ENCODE data around the gene UGT2A1.
"Not testable (repeated sequence)": the region's sequence is repeated elsewhere in the genome, so short reads cannot be mapped to it uniquely, and the experiment has no call there.

The UGT2A1 gene

DNA sequence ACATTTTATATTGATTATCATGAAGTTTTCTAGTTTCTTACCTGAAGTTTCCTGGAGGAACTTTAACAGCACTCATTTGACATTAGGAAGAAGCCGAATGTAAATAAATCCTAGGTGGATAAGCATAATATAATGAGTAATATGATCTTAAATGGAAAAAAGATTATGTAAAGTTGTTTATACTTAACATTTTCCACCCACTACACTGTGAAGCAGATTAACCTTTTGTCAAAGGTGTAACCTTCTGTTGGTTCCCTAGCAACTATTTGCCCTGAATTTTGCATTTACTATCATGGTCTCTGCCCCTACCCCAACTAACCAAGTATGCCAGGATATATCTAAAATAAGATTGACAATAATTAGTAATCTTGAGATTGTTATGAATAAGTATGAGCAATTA lies at the start of gene UGT2A1:
Gene UGT2A1 (minus strand): TSS at position 101 of the 400 bp plus-strand sequence. CDS start 5,603 bp downstream, outside the sequence.
- no peak for DNase-seq

DNA sequence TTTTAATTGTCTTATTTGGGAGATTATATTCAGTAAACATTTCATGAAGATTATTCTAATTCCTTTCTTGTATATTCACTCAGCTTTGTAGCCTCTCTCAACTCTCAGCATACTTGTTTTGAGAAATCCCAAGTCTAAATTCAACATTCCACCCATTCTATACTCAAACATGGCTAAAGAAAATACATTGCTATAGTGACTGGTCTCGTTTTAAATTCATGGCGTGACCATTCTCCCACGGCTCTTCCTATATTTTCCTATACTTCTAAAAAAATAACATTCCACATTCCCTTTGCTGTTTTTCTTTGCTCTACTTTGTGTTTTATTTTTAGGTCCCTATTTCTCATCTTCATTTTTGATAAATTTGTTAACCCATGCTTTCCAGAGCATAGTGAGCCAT lies 49.2 kb upstream of the UGT2A1 start:
- no peak for DNase-seq

DNA sequence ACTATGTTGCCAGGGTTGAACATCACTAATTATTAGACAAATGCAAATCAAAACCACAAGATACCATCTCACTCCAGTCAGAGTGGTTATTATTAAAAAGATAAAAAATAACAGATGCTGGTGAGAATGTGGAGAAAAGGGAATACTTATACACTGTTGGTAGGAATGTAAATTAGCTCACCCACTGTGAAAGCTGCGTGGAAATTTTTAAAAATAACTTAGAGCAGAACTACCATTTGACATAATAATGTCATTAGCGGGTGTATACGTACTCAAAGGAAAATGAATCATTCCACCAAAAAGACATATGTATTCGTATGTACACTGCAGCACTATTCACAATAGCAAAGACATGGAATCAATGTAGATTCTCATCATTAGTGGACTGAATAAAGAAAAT lies 48.6 kb upstream of the UGT2A1 start:
- no peak for DNase-seq

DNA sequence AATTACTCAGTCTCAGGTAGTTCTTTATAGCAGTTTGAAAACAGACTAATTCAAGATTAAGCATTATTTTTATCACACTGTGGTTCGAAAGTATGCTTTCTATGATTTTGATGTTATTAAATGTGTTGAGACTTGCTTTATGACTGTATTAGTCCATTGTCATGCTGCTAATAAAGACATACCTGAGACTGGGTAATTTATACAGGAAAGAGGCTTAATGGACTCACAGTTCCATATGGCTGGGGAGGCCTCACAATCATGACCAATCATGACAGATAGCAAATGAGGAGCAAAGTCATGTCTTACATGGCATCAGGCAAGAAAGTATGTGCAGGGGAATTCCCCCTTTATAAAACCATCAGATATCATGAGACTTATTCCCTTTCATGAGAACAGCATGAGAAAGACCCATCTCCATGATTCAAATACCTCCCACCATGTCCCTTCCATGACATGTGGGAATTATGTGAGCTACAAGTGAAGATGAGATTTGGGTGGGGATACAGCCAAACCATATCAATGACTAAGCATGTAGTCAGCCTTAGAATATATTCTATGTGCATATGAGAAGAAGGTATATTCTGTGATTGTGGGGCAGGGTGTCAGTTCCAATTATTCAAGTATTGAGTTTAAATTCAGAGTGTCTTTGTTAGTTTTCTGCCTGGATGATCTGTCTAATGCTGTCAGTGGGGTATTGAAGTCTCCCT lies 44.6 kb upstream of the UGT2A1 start:
- no peak for DNase-seq

DNA sequence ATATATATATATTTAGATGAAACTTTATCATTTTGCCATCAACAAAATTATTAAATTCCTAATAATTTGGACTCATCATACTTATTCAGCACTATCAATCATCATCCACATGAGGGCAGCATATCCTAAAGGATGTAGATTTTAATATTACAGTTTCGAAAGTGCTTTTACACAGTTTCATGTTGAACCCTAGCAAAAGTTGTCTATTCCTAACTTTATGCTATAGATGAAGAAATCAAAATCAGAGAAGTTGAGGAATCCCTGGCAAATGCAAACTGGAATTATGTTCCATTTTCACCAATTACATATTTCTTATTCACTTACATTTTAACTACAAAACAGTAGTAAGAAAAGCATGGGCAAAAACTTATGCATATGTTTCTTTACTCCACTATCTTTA lies 36.6 kb upstream of the UGT2A1 start:
- DNase-seq, result no peak

DNA sequence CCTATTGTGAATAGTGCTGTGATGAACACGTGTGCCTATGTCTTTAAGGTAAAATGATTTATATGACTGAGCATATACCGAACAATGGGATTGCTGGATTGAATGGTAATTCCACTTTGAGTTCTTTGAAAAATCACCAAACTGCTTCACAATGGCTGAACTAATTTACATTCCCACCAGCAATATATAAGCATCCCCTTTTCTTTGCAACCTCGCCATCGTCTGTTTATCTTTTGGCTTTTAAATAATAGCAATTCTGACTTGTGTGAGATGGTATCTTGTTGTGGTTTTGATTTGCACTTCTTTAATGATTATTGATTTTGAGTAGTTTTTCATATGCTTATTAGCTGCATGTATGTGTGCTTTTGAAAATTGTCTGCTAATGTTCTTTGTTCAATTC lies 31.8 kb upstream of the UGT2A1 start:
- DNase-seq, result no peak

DNA sequence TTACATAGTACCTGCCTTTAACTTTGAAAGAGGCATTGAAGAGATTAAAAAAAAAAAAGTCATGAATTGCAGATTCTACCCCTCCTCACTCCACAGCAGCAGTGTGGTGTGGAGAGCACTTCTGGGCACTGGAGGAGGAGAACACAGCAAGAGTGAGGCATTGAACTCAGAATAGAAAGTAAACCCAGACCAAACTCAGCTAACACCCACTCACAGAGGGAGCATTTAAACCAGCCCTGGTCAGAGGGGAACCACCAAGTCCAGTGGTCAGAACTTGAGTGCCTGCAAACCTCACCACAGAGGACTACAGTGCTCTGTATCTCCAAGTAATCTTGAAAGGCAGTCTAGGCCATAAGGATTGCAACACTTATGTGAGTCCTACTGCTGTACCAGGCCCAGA lies 15.6 kb upstream of the UGT2A1 start:
- no peak for DNase-seq

DNA sequence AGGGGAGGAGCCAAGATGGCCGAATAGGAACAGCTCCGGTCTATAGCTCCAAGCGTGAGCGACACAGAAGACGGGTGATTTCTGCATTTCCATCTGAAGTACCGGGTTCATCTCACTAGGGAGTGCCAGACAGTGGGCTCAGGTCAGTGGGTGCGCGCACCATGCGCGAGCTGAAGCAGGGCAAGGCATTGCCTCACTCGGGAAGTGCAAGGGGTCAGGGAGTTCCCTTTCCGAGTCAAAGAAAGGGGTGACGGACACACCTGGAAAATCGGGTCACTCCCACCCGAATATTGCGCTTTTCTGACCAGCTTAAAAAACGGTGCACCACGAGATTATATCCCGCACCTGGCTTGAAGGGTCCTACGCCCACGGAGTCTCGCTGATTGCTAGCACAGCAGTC lies 11.0 kb upstream of the UGT2A1 start:
- not testable (repeated sequence) for DNase-seq

DNA sequence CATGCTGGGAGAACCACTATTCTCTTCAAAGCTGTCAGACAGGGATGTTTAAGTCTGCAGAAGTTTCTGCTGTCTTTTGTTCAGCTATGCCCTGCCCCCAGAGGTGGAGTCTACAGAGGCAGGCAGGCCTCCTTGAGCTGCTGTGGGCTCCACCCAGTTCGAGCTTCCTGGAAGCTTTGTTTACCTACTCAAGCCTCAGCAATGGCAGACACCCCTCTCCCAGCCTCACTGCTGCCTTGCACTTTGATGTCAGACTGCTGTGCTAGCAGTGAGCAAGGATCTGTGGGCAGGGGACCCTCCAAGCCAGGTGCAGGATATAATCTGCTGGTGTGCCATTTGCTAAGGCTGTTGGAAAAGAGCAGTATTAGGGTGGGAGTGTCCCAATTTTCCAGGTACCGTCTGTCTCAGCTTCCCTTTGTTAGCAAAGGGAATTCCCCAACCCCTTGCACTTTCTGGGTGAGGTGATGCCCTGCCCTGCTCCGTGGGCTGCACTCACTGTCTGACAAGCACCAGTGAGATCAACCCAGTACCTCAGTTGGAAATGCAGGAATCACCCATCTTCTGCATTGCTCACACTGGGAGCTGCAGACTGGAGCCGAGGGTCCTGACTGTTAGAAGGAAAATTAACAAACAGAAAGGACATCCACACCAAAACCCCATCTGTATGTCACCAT lies 8.2 kb upstream of the UGT2A1 start:
- not testable (repeated sequence) for DNase-seq

DNA sequence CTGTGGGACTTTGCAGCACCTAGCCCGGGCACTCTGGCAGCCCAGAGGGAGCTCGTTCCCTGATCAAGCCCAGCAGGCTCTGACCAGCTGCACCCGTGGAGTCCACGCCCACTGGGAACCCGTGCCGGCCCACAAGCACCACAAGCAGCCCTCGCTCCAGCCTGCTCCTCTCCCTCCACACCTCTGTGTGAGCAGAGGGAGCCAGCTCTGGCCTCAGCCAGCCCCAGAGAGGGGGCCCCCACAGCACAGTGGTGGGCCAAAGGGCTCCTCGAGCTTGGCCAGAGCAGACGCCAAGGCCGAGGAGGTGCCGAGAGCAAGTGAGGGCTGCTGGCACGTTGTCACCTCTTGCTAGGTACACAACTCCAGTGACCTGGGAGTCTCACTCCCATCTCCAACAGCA lies 5.1 kb upstream of the UGT2A1 start:
- DNase-seq, result no peak

DNA sequence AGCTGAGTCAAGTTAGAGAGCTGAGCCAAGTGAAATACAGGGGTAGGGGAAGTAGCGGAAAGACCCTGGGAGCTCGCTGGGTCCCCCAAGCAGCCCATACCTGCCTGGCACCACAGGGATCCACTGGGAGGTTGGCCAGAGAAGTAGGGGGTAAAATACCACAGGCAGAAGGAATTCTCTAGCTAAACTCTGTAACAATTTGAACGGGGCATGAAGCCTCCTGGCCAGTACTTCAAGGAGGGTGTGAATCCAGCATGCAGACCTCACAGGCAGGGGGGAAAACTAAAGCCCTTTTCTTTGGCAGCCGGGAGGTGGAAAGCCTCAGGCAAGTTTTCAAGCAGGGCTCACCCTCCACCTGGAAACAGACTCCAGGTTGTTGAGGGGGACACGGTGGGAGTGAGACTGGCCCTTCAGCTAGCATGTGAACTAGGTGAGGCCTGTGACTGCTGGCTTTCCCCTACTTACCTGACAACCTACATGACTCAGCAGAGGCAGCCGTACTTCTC lies 3.7 kb upstream of the UGT2A1 start:
- DNase-seq, result no peak

DNA sequence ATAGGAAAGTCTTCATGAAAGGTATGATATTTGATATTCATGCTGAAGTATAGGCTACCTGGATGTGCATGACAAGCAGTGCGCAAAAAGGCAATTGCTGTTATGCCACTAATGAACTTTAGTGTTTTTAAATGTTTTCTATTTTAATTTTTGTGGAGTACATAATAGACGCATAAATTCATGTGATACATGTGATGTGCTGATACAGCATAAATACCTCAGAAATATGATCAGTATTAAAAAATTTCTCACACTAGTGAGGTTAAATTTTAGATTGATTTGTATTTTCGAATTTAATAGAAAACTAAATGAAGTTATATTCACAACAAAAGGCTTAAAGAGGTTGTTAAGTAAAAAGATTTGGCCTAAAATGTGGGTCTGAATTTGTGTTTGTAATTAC lies 2.2 kb downstream of the UGT2A1 start:
- no peak for DNase-seq

DNA sequence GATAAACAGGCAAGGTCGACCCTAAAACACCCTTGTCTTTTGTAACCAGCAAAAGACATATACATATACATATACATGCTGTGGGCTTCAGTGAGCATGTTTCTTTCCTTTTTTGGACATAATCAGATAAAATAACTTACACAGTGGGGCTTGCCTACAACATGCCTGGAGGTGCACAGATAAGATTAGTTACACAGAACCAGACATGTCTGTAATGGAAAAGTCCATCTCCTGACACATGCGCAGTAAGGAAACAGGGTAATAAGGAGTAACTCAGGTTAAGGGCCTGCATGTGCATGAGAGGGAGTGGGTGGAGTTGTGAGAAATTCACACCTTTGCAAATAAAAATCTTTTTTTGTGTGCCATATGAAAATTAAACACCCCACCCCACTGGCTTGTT lies 3.4 kb downstream of the UGT2A1 start:
- DNase-seq, result no peak

DNA sequence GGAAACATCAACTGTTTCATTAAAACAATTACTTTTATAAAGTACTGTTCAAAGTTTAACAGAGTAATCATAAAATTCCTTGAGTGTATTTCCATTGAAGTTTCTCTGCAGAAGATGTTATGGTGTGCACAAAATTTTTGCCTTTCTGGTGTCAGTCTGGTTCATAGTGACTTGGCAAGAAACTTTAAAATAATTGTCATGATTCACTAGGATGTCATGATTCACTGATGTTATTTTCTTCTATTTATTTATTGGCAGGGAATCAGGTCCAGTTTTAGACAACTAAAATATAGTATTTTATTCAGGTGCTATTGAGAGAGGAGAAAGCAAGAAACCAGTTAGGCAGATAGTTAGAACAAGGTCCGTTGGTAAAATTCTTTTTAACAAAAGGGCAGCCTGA lies 3.8 kb downstream of the UGT2A1 start:
- no peak for DNase-seq

DNA sequence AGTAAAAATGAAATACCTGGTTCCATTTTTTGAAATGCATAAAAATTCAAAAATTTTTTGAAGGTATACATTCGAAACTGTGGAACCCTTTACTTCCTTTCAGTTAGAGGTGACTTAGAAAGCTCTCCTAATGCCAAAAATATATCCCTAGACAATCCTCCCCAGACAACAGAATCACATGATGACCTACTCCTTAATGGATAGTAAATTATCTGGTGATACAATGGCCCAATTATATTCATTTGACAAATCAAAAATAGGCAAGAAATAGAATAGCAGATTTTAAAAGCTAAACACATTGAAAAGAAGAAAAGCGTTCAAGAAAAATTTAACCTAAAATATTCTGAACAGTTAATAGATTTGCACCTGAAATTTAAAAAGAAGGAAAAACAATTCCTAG lies 10.1 kb downstream of the UGT2A1 start:
- no peak for DNase-seq

DNA sequence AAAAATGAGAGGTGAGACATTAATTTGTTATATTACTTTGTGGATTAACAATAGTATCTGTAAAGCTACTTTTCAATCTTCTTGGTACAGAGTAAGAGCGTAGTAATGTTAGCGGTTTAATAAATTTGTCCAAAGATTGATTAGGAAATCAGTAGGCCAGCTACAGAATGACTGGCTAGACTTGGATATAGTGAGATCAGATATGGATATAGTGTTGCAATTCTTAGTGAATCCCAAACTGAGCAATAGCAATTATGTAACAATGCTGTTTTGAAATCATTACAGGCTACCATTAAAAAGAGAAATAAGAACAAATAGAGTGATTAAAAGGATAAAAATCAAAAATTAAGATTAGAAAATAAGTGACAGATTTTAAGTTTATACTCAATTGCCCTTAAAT lies 12.8 kb downstream of the UGT2A1 start:
- DNase-seq, result no peak

DNA sequence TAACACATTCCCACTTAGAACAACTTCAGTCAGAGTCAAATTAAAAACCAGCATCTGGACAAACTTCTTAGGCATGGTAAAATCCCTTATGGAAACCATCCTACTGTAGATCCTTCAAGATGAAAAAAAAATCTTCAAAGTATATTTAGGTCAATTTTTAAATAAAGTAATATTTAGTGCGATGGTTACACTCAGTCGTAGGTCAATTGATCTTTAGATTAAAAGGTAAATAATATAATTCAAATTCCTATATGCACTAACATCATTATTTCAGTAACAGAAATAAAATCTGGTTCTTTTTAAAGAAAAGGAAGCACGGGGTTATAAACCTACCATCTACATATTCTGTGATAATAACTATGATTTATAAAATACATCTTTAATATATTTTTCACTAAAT lies 13.5 kb downstream of the UGT2A1 start, which contains the start of gene UGT2A2:
Gene UGT2A2 (minus strand): TSS at position 101 of the 400 bp plus-strand sequence. CDS start 2 bp downstream, at position 99.
- DNase-seq, result no peak

DNA sequence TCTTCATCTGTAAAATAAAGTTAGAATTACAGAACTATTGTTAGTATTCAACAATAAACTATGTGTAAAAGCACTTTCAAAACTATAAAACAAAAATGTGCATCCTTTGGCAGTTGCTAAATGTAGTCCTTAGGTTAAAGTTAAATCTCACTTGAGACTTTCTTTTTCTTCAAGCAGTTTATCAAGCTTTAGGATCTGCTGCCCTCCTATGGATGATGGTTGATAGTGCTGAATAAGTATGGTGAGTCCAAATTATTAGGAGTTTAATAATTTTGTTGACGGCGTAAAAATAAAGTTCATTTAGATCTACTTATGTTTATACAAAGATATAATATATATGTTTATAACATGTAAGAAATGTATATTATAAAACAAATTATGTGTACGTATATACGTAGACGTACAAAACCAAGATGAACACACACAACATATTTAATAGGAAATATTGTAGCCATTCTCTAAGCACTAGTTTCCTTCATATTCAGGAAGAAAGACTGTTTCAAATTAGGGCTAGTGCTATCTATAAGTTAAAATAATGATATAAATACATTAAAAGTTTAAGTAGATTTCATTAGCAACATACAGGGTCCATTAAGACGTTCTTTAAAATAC lies 35.9 kb downstream of the UGT2A1 start:
- no peak for DNase-seq

DNA sequence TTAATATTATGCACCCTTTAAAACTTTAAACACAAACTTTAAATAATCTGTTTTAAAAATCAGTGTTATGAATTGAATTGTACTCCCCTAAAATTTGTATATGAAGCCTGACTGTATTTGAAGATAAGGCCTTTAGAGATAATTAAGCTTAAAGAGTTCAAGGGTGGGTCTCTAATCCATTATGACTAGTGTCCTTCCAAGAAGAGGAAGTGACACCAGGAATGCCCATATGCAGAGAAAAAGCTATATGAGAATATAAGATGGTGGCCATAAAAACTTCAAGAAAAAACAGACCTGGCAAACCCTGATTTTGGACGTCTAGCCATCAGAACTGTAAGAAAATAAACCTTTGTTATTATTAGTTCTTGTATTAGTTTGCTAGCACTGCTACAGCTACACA lies 42.6 kb downstream of the UGT2A1 start:
- DNase-seq, result no peak

DNA sequence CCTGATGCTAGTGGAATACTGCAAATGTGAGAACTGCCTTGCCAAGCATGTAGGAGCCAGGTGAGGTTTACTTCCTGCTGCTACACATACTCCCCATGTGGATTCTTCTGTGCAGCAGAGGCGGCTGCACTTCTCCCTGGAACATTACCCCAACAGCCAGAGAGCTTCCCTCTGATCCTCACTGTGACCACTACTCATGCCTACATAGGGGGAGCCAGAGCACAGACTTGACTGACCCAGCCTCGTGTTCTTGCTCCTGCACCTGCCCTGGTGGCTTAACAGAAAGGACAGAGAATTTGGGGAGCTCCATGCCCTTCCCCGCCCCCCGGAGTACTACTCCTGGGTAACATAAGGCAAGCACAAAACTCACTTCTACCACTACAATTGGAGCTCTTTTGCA lies 52.0 kb downstream of the UGT2A1 start:
- DNase-seq, result no peak

DNA sequence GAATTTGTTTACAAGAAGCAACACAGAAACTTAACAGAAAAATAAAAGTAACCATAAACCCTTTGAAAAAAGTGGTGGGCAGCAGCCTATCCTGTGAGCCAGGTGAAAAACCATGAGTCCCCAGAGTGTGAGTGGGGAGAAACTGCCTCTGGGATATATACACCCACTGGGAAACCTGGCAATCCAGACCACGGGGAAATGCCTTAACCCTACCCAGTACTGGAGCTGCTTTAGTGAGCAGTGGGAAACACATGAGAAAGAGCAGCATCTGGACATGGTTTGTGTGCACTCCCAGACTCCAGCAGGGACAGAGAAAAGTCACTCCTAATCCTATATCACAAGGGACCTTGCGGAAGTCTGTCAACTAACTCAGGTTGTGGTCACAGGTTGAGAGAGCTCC lies 53.0 kb downstream of the UGT2A1 start:
- DNase-seq, result no peak

DNA sequence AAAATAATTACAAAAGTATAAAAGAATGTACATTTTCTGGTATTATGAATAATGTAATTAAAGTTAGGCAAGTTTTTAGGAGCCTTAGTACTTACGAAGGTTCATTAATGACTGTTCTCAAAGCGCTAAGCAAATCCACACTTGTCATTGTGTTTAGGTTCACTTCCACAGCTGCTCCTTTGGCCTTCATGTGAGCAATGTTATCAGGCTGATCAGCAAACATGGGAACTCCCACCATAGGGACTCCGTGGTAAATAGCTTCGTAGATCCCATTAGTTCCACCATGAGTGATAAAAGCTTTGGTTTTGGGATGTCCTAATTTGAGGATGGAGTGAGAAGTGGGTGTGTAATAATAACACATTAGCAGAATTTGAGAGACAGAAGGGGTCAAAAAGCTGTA lies 58.7 kb downstream of the UGT2A1 start:
- DNase-seq, result no peak

DNA sequence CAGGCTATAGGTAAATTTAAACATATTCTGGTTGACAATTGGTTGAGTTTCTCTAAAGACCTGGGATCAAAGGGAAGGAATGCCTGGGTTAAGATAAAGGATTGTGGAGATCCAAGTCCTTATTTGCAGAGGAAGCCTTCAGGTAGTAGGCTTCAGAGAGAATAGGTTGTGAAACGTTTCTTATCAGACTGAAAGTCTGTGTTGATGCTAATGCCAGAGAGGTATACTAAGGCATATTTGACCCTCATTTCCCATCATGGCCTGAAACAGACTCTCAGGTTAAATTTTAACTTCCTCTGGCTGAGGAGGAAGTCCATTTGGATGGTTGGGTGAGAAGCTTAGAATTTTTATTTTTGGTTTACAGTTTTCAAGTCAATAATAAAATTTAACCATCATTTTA lies 61.7 kb downstream of the UGT2A1 start:
- DNase-seq, result no peak

DNA sequence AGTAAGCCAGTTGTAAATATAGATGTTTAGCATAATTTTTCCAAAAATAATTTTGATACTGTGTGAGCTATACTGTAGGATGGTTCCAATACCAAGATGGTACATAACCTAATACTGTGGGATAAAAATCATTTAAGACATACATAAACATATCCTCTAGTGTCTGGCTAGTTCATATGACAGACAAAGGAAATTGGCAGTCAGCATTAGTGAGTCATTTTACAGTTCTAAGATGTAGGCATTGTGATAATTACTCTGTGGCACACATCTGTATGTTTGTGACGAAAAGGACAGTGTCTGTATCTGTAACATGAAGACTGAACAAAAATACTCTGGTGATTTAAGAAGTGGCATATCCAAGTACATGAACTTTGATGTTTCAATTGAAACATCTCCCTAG lies 63.2 kb downstream of the UGT2A1 start:
- DNase-seq, result no peak
